GM10266 (cell line): Measurements from ENCODE around the gene CCDC200.
"Not testable (repeated sequence)": the region's sequence is repeated elsewhere in the genome, so short reads cannot be mapped to it uniquely, and the experiment has no call there.

ENCODE experiments used
- DNase-seq: peaks from one replicate; pipeline ENCODE4 v3.0.0; 2012; ENCODE audit errors: extremely low spot score
- TF ChIP-seq, protein P1 (sequence below): IDR thresholded peaks from 2 replicates; pipeline ENCODE4 v1.5.1; 2012; ENCODE audit warnings: mild to moderate bottlenecking, low read depth; ENCODE audit not compliant: control insufficient read depth, insufficient read depth; ENCODE audit errors: missing control alignments

The CCDC200 gene

DNA sequence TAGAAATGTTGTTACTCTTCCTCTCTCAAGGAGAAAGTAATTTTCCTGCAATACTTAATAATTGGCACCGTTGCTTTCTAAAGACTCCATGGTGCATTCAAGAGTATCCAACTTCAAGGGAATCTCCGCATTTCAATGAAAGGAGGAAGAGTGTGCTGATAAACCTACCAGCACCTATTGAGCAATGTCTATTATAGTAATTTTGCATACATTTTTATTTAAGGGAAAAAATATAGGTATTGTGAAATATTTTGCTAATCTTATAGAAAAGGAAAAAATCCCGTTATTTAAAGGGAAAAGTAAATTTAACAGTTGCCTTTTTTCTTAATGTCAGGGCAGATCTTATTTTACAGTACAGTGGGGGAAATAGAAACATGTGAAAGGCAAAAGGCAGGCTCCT is 17.8 kb downstream of the CCDC200 start:
- no peak for DNase-seq
- TF ChIP-seq, protein P1, sequence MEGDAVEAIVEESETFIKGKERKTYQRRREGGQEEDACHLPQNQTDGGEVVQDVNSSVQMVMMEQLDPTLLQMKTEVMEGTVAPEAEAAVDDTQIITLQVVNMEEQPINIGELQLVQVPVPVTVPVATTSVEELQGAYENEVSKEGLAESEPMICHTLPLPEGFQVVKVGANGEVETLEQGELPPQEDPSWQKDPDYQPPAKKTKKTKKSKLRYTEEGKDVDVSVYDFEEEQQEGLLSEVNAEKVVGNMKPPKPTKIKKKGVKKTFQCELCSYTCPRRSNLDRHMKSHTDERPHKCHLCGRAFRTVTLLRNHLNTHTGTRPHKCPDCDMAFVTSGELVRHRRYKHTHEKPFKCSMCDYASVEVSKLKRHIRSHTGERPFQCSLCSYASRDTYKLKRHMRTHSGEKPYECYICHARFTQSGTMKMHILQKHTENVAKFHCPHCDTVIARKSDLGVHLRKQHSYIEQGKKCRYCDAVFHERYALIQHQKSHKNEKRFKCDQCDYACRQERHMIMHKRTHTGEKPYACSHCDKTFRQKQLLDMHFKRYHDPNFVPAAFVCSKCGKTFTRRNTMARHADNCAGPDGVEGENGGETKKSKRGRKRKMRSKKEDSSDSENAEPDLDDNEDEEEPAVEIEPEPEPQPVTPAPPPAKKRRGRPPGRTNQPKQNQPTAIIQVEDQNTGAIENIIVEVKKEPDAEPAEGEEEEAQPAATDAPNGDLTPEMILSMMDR = no peak

DNA sequence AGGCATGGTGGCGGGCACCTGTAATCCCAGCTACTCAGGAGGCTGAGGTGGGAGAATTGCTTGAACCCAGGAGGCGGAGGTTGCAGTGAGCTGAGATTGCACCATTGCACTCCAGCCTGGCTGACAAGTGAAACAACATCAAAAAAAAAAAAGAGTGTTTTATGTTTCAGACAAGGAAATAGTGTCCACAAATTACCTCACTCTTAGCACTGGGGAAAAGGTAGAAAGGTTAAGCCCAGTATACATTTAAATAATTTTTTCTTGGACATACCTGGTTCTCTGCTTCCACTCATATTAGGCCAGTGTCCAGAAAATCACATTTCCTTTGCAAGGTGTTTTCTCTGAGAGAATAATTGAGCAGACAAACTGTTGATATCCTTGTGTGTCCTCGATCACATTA is 25.4 kb downstream of the CCDC200 start:
- DNase-seq = not testable (repeated sequence)

DNA sequence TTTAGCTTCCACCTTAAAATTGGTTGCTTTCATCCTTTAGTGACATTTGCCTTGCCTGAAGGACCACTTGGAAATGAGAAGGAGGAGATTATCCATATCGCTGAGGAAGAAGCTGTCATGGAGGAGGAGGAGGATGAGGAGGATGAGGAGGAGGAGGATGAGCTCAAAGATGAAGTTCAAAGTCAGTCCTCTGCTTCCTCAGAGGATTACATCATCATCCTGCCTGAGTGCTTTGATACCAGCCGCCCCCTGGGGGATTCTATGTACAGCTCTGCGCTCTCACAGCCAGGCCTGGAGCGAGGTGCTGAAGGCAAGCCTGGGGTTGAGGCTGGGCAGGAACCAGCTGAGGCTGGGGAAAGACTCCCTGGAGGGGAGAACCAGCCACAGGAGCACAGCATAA is 28.3 kb downstream of the CCDC200 start:
- DNase-seq = no peak
- TF ChIP-seq, protein P1 = no peak

DNA sequence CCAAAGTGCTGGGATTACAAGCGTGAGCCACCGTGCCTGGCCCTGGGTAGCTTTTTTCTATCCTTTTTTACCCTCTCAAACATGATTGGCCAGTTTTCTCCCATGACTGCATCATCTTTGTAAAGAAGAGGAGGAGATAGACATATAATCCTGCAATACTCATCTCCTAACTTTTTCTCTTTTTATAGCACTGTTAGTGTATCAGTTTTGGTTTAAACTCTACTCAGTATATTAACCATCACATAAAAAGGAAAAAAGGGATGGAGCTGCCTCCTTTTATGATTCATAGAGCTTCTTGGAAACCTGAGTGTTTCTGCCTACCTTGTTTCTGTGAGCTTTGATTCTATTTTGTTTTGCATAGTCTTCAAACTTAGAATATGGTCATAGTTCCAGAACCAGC is 28.8 kb downstream of the CCDC200 start:
- no peak for DNase-seq
- TF ChIP-seq, protein P1 = no peak

DNA sequence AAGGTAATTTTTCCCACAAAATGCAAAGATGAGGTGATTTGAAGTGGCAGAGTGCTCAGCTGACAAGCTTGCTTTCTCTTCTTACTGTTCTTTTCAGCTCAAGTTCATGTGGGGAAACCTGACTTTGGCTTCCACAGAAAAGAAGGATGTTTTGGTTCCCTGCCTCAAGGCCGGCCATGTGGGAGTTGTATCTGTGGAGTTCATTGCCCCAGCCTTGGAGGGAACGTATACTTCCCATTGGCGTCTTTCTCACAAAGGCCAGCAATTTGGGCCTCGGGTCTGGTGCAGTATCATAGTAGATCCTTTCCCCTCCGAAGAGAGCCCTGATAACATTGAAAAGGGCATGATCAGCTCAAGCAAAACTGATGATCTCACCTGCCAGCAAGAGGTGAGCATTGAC is 35.2 kb downstream of the CCDC200 start:
- TF ChIP-seq, protein P1 = no peak
- no peak for DNase-seq

DNA sequence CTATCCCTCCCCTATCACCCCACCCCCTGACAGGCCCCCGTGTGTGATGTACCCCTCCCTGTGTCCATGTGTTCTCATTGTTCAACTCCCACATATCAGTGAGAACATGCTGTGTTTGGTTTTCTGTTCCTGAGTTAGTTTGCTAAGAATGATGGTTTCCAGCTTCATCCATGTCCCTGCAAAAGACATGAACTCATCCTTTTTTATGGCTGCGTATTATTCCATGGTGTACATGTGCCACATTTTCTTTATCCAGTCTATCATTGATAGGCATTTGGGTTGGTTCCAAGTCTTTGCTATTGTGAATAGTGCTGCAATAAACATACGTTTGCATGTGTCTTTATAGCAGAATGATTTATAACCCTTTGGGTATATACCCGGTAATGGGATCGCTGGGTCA is 41.8 kb downstream of the CCDC200 start:
- DNase-seq = not testable (repeated sequence)

DNA sequence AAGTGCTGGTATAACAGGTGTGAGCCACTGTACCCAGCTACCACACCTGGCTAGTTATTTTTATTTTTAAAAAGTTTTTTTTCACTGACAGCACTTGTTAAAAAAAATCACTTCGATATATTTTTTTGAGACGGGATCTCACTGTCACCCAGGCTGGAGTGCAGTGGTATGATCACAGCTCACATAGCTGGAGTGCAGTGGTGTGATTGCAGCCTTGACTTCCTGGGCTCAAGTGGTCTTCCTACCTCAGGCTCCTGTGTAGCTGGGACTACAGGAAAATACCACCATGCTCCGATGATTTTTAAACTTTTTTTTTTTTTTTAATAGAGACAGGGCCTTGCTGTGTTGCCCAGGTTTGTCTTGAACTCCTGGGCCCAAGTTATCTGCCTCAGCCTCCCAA is 44.5 kb downstream of the CCDC200 start:
- no peak for DNase-seq
- TF ChIP-seq, protein P1 = no peak

DNA sequence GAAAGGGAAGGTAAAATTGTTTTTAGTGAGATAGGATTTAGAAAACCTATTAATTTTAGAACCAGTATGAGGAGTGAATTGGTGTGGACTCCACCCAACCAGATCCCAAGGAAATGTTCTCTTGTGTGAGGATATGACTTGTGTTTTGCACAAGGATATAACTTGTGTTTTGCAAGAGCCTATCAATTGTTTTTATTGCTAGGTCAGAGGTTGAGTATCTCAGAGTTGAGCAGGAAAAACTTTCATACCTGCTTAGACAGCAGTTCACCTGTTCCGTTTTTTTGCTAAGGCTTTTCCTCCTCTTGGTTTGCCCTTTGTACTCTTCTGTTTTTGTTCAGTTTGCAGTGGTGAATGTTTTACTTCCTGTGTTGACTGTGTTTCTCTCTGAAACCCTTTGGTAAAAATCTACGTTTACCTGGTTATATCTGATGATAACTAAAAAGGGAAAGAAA is 52.3 kb downstream of the CCDC200 start:
- DNase-seq = no peak
- TF ChIP-seq, protein P1 = no peak
